ENCODE results near the gene CETN1.

CETN1 gene

DNA sequence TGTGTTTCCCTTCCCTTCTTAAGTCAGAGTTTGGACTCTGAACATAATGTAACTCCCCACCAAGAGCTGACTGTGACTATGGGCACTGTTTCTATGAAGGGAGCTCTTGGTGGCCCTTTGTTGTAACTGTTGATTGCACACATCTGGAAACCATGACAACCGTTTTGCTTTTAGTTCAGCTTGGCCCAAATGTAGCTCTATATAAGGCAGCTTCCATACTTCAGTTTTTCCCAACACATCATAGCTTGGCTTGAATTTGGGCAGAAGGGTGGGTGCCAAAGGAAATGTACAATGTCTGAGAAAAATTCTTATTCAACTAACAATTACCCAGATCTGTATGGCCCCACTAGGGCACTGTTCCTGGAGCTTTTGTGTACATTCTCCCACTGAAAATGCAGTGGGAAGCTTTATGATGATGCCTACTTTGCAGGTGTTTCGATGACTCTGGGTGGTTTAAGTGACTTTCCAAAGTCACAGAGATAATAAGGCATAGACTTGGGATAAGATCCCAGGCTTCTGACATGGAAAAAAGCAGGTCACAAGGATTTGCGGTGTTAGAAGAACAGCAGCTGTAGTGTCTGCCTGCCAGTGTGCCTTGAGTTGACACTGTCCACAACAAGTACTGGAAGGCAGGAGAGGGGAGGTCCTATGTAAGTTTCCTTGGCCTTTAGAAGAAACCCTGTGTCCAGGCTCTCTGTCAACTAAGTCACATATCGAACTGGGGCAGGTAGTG lies 2.4 kb upstream of the CETN1 start:
- no peak for FAIRE-seq

DNA sequence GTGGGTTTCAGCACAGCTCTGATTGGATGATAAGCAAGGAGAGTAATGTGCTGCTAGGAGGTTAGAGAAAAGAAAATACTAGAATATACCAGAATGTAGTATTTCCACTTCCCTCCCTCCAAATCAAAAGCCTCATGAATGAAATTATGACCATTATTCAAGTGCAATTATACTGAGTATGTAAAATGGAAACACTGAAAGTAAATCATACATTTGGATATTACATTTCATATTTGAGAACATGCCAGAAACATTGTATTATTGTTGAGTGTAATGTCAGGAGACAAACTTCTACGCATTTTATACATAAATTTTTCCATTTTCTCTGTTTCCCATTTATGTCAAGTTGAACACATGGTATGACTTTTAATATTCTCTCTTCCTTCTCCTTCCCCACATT lies 942 bp upstream of the CETN1 start:
- FAIRE-seq = no peak

DNA sequence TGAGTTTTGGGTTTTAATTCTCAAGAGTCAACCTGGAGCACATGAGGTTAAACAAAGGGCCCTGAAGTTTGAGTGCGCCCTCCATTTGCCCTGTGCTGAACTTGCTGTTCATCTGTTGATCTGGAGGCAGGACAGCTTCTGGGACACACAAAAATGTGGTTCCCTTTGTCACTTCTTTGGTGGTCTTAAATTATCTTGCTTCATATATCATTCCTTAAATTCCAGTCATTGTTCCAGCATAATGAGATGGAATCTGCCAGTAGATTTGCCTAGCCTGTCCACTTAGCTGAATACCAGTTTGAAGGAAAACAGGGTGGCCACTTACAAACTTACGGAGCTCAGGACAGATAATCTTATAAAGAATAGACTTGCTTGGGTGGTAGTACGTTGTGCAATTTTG lies 916 bp downstream of the CETN1 start:
- no peak for FAIRE-seq

DNA sequence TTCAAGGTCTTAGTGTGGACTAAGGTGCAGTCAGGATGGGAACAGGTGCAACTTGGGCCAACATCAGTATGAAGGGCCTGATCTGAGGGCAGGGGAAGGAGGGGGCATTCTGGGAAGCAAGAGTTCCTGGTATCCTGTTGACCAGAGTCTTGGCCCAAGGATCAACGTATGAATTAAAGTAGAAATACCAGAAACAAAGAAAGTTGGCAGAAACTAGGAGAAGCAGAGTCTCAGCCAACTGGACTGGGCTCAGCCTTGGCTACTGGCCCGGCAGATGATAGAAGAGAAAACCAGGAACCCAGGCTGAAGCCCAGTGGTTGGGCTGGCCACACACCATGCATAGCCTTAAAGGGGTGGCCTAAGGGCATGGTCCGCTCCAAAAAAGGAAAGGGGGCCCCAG lies 2.3 kb downstream of the CETN1 start:
- FAIRE-seq = no peak

DNA sequence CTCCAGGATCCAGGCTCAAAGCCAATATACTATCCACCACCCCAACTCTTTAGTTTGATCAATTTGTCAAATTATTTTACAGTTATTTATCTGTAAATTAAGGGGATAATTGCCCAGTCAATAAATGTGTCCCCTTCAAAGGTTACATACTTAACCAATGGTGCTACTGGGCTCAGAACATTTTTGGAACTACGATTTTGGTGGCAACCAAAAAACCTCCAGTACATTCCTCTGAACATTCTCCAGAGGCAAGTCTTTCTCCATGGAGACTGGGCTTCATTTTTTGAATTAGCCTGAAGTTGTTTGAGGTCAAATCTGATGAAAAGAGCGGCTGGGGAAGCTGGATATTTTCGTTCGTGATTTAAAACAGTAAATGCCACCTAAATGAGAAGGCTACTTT lies 14.9 kb downstream of the CETN1 start:
- FAIRE-seq = no peak

DNA sequence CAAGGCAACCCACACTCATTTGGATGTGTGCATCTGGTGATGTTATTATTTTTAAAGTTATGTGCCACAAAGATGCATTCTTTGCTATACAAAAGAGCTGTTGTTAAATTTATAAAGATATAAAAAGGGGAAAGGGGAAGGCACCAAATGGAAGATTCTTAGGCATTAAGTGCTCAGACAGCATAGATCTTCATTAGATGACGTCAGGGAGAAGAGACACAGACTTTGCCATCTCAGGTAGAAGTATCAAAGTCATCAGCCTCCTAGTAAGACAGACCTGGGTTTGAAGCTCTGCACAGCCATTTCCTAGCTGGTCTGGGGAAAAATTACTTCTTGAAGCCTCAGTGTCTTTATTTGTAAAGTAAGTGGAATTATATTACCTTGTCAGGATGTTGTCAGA lies 15.4 kb downstream of the CETN1 start:
- no peak for FAIRE-seq

DNA sequence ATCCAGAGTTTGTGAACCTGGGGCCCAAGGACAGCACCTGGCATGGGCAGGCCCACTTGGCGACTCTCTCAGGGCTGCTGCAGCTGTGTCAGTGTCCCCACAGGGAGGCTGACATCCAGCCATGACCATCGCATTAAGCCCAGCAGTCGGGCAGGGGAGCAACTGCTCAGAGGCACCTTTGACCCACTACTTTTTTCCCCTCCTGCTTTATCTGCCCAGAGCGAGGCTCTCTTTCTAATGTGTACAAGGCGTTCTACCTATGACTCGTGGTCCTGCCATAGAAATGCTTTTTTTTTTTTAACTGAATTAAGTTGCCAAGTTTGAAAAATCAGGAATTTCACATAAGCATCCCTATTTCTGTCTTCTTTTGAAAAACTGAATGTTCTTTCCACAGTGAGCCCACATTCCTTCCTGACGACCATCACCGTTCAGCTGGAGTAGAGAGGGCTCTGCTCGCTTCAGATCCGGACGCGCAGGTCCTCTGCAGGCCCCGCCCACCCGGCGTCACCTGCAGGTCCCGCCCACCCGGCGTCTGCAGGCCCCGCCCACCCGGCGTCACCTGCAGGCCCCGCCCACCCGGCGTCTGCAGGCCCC lies 16.2 kb downstream of the CETN1 start:
- no peak for FAIRE-seq

DNA sequence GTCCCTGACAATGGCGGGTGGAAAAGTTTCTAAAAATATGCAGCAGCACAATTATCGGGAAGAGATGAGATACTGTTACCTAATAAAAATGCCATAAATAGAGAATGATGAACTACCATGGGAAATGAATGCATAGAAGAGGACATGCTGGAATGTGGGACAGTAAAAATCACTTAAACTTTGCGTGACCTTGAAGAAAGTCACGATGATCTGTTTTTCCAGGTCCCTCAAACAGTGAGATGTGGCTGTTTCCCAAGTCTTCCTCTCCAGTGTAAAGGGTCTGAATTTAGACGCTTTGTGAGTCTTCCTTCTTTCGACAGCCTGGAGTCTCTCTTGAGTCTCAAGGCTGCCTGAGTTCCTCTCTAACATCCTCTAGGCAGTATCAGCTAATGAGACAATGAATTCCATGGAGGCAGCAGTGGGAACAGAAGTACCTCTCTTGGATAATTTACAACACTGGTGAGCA lies 18.0 kb downstream of the CETN1 start:
- no peak for FAIRE-seq

DNA sequence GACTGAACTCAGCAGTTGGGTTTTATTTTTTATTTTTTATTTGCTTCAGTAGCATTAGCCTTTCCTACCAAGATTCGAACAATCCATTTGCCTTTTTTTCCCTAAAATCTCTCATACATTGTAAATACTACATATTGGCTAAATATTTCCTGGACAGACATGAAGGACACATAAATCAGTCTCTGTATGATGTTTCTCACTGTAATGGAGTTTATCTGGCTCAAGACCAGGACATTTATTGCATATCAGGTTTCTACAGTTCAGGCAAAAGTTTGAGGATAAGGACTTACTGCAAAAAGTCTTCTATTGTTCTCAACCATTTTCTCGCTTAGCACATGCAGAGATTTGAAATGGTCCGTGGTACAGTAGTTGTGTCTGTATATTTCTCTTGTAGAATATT lies 19.9 kb downstream of the CETN1 start:
- no peak for FAIRE-seq

DNA sequence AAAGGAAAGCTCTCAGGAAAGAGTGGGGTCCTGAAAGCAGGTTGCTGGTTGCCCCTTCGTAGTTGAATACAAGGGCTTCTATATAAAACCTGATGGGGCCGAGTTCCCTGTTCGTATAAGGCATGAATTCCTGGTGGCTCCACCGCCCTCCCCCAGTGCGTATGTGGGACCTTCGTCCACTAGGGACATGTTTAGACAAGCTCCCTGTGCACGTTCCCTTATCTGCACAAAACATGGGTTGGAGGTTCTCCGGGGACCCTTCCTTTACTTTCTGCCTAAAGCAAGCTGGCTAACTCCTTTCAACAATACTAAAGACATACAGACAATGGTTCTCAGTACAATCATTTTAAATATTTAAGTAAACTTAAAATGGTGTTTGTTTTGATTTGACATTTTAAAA lies 24.6 kb downstream of the CETN1 start:
- no peak for FAIRE-seq

DNA sequence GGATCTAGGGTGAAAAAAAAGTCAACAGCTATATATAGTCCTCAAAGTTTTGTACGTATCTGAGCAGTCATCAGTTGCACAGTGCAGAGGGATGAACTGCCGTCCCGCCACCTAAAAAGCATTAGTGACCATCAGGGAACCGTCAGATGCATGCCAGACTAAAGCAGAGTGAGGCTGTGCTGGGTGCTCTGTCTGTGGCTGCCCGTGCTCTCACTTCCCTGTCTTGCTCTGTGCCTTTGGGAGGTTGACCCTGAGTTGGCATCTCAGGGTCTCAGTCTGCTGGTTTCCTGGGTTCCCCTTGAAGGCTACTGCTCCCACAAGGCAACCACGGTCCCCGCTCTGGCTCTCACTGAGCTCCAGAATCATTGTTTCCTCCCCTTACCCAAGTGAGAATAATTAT lies 27.8 kb downstream of the CETN1 start:
- no peak for FAIRE-seq

DNA sequence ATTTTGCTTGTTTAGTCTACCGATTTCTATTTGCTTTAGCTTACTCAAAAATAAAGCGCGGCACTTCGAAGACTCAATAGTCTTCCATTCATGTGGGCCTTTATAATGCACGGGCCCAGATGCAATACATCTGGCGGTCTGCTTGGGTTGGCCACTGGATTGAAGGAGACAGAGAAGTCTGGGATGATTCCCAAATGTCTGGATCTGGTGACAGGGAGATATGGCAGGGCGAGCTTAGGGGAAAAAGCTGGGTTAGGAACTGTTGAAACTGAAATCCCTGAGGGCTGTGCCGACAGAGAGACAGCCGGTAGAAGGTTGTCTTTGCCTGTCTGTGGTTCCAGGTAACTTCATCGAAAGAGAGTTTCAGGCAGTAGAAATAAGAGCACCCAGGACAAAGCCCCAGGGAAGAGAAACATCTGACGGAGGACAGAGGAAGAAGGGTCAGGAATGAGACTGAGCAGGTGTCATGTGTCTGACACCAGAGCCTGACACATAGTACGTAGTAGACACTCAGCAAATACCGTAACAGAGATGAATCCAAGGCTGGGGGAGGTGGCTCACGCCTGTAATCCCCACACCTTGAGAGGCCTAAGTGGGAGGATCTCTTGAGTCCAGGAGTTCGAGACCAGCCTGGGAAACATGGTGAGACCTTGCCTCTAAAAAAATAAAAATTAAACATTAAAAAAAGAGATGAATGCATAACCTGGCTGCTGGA lies 30.2 kb downstream of the CETN1 start:
- FAIRE-seq = no peak

DNA sequence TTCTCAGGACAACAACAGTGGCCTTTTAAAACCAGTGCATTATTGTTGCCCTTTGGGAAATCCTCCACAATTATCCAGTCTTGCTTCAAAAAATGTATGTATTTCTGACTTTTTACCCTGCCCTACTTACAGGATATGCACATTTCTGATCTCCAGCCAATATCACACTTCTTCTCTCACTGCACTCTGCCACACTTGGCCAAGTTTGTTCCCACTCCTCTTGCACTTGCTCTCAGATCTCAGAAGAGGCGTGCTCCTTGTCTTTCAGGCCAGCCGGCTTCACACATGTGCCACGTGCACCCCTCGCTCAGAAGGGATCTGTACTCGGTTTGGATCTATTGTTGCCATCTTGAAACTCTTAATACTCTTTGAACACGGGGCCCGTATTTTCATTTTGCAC lies 32.0 kb downstream of the CETN1 start:
- no peak for FAIRE-seq

DNA sequence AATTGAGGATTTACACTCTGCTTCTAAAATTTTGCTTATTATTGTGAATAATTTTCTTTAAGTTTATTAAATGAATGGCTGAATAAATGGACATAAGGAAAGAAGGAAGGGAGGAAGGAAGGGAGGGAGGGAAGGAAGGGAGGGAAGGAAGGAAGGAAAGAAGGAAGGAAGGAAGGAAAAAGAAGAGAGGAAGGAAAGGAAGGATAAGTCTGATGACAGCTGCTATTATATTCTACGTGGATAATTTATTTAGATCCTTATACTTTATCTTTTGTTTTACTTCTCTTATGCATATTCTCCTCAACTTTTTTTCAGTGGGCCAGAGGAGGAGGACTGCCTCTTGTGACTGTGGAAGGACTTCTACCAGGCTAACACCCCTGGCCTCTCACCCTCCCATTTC lies 34.0 kb downstream of the CETN1 start:
- no peak for FAIRE-seq

DNA sequence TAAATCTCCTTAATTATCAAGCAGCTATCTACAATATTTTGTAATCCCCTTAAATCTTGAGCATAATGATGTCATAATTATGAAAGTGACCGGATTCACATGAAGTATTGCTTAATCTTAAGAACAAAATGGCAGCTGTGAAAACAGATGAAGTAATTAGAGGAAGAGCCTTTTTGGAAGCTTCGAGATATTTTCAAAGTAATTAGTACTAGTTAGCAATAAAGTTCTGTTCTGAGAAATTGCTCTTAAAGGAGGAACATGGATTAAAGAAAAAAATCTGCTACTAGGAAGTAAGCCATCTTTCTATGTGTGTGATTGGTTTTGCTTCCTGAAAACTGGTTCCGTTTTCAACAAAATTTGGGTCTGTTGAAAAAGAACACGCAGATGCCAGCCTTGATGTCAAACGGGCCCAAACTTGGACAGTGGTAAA lies 34.9 kb downstream of the CETN1 start:
- no peak for FAIRE-seq

DNA sequence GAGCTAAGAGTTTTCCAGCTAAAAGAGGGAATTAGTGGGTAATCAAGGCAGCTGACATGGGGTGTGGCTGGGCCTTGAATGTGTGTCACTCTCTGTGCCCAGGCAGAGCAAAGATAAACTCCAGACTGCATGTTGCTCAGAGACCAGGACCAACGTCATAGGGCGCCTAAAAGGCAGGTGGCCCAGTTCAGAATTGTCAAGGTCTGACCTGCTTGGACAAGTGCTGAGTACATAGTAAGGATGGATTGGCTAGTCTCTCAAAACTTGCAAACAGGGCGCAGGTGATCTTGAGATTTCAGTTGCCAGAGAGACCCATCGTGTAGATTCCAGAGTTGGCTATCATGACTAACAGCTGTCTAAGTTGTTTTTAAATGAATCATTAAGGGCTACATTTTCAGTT lies 35.6 kb downstream of the CETN1 start:
- FAIRE-seq = no peak

DNA sequence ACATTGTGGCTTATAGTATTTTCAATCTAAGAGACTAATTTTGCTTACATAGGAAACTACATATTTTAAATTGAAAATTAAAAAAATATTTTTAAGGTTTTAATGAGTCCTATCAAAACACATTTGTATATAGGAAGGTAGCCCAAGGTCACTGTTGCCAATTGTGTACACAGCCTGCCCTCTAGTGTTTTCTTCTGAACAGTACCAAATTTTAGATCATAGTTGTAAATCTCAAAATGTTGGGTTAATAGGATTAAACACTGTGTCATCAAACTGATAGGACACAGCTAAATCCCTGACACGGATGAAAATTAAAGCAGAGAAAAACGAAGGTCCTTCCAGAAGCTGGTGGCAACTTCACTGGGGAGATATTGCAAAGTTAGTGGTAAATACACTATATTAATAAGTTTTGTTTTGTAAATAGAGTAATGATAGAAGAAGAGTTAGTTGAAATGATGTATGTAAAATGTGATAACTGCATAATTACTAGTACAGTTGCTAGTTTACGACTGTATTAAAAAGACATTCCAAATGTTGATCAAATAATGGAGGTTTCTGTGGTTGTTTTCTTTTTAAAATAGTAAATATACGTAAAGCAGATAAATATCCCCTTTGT lies 36.3 kb downstream of the CETN1 start:
- FAIRE-seq = peak; percentile 95

DNA sequence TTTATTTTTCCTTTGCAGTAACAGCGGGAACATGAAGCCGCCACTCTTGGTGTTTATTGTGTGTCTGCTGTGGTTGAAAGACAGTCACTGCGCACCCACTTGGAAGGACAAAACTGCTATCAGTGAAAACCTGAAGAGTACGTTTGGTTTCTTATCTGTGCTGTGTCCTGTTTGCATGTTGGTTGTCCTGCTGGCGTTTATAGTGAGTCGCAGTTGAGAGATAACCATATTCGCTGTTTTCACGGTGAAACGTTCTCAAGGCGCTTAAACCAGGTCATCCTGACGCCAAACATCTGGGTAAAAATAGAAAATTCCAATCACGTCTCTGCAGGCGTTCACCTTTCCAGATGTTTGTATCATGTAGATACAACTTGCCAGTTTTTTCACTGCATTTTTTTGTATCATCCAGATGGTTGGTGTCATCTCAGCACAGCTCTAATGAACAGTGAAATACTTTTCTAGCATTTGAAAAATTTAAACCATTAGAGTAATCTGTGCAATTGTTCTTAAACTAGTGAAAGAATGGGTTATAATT lies 37.9 kb downstream of the CETN1 start:
- FAIRE-seq = no peak

DNA sequence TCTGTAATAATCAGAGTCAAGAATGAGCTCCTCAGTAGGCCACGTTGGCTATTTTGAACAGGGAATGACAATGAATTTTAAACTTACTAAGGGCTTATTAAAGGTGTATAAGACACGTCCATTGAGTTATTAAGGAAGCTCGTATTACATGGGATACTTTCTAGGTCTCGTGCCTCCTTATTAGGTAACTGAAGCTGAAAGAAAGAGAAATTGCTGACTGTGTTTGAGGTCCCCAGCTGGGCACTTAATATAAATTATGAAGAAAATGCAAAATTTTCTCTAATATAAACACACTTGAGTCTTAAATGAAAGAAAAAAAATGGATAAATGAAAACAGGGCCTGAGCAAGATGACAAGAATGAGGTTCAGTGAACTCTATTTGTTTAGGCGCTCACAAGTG lies 38.4 kb downstream of the CETN1 start:
- no peak for FAIRE-seq

DNA sequence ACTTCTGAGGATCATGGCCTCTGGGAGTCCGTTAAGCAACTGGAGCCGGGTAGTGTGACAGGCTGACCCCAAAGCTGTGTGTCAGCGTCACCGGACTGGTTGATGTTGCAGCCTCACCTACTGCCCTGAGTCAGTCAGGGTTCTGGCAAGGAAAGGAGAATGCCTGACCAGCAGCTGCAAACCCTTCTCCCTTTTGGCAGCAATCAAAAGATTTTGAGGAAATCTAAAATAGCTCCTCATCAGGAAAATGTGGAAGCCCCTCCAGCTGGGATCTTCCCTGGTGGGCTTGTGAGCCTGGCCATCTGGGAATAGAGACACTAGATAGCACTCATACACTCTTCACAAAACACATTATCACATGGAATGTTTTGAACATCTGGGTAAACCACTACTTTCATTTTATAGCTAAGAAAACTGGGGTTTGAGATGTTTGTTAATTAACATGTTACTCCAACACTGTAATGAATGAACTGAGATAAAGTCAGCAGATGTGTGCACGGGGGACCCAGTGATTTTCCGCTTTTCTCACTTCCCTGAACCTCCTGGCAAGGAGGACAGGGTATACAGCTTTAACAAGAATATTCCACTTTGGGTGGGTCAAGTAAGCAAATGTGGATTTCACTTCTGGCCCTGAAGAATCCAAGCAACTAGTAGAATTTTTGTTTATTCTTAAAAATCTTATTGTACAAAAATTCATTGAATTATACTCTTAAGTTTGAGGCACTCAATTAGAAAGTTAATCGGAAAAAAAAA lies 41.3 kb downstream of the CETN1 start:
- no peak for FAIRE-seq

DNA sequence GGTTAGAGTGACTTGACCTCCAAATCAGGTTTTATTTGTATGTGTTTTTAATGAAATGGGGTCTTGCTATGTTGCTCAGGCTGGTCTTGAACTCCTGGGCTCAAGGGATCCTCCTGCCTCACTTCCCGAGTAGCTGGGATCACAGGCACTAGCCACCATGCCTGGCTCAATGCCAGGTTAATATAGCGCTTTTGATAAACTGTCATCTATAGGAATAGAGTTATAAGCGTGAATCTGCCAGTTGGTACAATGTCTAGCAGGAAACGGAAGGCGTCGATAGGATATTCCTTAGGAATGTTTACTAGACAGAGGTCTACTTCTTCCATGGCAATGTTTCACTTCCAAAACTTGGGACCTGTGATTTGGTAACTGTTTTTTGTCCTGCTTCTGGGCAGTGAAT lies 42.1 kb downstream of the CETN1 start:
- no peak for FAIRE-seq

DNA sequence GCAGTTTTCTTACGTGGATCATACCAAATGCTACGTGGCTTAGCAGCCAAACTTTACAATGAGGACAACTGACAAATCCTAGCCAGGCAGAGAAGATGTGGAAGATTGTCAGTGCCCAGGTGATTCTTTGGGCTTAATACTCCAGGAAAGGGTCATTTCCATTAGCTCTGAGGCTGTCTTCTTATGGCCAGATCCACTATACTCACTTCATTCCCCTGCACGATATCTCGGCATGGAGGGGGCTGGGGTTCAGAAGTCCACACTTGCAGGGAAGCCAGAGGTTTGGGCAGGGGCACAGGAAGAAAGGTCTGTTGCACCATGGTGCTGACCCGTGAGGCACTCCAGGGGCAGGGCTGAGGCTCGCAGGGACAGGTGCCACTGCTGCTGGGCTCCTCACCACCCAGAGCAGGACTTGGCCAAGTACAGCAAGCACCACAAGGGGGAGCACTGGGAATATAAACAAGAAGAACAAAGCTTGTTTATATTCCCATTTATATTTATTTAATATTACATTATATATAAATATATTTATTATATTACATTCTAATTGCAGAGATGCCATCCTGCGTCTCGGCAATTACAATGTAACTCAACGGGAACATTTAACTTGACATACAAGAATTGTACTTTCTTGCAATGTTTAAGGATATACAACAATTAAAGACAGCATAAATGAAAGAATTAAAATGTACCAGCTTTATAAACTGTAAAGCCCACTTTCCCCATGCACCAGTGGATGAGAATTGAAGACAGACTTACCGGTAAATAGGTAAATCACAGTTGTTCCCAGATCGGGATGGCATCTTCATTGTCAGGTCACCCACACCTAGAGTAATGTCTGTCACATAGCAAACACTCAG lies 43.8 kb downstream of the CETN1 start:
- FAIRE-seq = peak; percentile 78
